Measurements from ENCODE around the gene MAPT.
"Not testable (repeated sequence)": the region's sequence is repeated elsewhere in the genome, so short reads cannot be mapped to it uniquely, and the experiment has no call there.

MAPT gene

DNA sequence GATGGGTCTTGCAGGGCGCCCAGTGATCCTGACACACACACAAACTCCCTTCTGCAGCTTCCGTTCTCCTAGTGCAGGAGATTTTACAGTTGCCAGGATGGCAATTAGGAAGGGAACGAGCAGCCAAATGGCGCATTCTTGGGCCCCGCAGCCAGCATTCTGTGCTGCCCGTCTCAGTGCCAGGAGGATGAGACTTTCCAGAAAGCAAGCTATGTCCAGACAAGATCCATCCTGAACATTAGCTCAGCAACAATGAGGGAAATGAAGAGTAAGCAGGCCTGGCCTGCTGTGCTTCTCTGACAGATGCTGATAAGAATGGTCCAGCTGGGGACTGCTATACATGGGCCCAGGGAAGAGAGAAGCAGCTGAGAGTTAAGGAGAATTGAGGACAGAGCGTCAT is 33.2 kb upstream of the MAPT start:
- no peak for FAIRE-seq
- DNase-seq (ENCODE audit: insufficient read length, low spot score), result no peak

DNA sequence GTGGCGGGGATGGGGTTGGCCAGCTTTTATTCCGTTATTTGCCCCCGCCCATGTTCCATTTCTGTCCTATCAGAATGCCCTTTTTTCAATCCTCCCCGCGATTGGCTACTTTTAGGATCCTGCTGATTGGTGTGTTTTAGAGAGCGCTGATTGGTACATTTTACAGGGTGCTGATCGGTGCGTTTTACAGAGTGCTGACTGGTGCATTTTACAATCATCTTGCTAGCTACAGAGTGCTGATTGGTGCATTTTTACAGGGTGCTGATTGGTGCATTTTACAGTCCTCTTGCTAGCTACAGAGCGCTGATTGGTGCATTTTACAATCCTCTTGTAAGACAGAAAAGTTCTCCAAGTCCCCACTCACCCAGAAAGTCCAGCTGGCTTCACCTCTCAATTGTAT is 32.2 kb upstream of the MAPT start:
- not testable (repeated sequence) for DNase-seq (ENCODE audit: insufficient read length, low spot score); FAIRE-seq

DNA sequence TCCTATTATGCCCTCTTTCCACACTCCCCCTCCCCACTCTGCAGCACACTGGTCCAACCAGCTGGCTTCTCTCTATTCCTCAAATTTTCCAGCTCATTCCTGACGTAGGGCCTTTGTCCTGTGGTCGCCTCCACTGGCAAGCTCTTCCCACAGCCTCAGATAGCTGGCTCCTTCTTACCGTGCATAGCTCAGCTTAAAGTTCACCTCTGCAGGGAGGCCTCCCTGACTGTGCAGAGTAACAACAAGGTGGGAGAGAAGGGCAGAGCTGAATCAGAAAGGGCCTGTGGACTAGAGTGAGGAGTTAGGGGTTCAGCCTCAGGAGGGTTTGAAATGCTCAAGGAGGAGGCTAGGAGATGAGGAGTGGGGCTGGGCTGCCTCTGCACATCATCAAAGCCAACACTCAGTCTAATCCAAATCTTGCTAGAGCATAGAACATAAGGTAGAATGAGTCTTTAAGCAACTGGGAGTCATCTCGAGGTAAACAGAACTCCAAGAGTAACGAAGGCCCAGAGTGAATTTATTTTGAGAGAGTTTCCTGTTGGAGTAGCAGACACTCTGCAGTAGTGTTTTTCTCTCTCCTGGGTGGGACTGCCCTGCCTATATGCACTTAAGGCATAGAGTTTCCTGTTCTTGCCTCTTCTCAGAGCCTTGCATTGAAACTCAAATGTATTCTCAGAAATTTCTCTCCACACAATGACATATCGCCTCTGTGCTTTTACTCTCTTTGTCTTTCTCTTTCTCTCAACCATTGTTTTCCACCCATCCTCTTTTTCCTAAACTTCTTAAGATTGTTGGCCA is 30.3 kb upstream of the MAPT start:
- no peak for FAIRE-seq
- no peak for DNase-seq (ENCODE audit: insufficient read length, low spot score)

DNA sequence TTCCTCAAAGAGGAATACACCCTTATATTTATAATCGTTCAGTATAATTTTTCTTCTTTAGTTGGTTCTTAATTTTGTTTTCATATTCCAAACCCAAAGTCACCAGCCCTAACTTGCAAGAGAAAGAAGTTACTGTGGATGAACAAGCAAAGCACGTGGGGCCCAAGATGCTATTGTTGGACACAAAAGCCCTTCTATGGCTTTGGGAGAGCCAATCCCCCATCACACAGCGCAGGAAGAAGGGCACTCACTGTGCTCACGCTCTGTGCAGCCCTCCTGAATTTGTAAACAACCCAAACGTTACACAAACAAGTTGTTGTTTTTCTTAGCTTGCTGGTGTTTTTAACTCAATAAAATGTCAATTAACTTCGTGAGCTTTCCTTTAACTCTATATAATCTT is 27.2 kb upstream of the MAPT start:
- DNase-seq (ENCODE audit: insufficient read length, low spot score) (no peak), FAIRE-seq (no peak)

DNA sequence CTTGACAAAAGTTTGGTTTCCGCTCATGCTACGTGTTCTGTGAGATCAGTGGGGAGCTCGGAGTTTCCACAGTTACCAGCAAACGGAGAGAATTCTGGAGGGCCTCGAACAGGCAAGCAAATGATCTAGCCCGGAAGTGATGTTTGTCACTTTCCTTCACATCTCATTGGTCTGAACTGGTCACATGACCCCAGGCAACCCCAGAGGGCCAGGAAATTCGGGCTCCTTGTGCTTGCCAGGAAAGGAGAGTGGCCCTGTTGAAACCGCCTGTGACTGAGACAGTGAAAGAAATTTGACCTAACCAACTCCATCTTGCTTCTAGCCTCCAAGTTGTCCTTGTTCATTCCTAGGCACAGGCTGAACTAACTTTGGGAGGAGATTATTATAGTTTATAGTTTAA is 26.7 kb upstream of the MAPT start:
- DNase-seq (ENCODE audit: insufficient read length, low spot score), result no peak
- FAIRE-seq, result no peak

DNA sequence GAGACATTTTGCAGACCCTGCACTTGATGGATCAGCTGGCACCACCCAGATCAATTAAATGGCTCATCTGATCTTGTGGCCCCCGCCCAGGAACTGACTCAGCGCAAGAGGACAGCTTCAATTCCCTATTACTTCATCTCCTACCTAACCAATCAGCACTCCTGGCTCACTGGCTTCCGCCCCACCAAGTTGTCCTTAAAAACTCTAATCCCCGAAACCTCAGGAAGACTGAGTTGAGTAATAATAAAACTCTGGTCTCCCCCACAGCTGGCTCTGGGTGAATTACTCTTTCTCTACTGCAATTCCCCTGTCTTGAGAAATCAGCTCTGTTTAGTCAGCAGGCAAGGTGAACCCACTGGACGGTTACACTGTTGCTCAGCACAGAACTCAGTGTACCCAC is 26.1 kb upstream of the MAPT start:
- no peak for DNase-seq (ENCODE audit: insufficient read length, low spot score)
- FAIRE-seq, result no peak

DNA sequence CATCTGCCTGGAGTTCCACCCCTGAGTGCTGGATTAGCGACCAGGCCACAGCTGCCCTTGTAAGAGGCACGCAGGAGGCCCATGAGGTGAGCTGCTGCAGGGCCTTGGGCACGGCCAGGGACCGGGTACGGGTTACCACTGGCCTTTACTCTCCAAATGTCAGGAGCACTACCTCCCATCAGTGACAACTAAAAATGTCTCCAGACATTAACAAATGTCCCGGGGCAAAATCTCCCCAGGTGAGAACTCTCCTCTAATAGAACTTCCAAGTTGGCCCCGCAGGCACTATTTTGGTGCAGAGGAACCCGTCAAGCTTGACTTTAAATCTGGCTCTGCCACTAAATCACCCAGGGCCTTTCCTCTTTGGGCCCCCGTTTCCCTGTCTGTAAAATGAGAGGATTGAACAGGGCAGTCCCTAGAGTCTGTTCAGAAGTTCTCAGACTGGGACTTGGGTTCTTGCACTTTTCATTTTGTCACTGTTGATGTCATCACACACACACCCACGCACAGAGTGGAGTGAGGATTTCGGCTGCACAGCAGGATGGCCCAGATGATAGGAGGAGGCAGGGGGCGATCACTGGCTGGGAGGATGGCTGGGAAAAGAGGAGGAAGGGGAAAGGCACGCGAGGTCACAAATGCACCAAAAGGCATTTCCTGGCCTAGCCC is 24.5 kb upstream of the MAPT start:
- DNase-seq (ENCODE audit: insufficient read length, low spot score) (no peak), FAIRE-seq (no peak)

DNA sequence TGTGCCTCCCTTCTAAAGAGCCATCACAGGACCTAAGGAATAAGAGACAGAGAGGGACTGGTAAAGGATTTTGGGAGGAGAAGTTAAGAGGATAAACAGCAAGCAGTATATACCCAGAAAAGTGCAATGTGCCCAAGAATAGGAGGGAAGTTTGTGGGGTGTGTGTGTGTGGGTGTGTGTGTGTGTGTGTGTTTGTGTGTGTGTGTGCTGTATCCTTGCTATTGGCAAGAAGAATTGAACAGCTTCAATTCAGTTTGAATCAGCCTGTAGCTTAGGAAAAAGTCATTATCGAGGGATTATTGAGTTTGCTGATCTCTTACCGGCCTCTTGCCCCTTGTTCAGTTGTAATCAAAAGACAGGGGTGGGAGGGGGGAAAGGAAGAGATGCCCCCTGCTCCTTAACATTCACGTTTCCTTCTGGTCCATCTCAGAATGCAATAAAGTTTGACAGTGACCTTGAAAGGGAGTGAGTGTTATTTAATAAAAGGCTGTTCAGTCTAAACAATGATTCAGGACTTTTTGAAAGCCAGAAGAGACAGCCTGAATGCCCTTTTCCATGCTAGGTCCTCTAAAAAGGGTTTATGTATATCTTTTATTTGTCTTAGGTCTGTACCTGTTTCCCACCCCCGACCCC is 23.9 kb upstream of the MAPT start:
- no peak for DNase-seq (ENCODE audit: insufficient read length, low spot score)
- no peak for FAIRE-seq

DNA sequence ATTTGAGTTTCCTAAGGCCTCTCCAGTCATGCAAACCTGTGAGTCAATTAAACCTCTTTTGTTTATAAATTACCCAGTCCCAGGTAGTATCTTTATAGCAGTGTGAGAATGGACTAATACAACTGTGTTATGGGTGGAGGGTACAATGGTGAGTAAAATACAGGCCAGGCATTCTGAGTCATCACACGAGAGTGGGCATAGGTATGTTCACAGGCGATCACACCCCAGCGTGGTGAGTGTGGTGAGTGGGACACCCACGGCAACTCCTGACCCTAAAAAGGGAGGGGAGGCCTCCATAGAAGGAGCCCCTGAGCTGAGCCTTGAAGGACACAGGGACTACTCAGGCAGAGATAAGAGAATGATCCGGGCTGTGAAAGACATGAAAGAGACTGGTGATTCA is 22.6 kb upstream of the MAPT start:
- peak; percentile 16 for FAIRE-seq
- DNase-seq (ENCODE audit: insufficient read length, low spot score), result no peak

DNA sequence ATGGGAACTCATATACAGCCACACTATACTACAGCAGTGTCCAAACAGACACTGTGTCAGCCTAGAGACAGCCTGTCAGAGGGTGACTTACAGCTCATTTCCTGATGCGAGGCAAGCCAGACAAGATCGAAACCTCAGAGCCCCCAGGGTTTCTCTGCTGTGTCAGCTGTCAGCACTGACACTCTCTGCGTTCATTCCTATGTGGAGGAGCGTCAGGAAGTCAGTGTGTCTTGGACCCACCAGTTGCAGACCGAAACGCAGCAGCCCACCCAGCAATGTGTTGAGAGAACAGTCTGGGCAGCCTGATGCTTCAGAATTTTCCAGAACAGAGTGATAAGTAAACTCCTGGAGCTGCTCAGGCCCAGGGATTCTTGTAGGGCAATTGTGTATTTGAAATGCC is 20.6 kb upstream of the MAPT start:
- DNase-seq (ENCODE audit: insufficient read length, low spot score) (peak; percentile 48), FAIRE-seq (peak; percentile 68)

DNA sequence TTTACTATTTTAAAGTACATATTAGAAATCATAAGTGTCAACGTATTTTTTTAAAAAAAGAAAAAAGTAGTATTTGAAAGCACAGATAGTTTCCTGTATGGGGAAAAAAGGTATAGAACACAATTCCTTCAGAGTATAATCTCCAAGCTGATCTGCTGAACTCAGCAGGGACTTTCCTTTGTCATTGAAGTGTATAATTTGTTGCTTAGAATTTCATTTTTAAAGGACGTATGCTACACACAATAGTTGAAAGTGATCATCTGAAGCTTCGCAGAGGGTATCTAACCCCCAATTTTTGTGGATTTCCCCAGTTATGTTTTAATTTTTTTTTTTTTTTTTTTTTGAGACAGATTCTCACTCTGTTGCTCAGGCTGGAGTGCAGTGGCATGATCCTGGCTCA is 20.2 kb upstream of the MAPT start:
- DNase-seq (ENCODE audit: insufficient read length, low spot score), result no peak
- FAIRE-seq, result no peak

DNA sequence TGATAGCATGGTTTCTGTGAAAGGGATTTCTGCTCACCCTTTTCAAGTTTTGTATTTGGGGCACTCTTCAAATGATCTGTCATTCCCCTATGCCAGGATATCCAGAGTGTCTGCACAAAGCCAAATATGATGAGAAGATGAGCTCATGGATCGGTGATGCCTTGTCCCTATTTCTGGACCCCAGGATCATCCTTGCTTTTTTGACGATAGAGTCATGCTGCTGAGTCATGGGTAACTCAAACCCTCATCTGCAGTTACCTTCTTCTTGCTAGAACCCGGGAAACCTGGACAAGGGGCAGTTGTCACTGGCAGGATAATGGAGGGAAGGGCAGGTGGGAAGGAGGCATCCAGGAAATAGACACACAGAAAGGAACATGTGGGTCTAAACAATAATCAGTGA is 17.8 kb upstream of the MAPT start:
- FAIRE-seq (peak; percentile 48), DNase-seq (ENCODE audit: insufficient read length, low spot score) (no peak)

DNA sequence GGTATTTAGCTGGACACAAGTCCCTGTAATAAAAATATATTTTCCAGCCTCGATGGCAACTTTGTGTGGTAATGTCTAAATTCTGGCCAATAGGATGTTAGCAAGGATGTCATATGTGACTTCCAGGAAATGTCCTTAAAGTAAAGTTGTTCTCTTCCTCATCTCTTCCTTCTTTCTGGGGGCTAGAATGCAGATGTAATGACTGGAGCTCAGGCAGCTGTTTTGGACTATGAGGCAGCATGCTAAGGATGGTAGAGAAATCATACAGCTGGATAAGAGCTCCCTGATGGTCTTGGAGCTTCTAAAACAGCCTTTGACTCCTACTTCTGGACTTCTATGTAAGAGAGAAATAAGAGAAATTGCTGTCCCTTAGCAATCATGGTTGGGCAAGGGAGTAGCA is 16.9 kb upstream of the MAPT start:
- no peak for DNase-seq (ENCODE audit: insufficient read length, low spot score)
- FAIRE-seq, result no peak

DNA sequence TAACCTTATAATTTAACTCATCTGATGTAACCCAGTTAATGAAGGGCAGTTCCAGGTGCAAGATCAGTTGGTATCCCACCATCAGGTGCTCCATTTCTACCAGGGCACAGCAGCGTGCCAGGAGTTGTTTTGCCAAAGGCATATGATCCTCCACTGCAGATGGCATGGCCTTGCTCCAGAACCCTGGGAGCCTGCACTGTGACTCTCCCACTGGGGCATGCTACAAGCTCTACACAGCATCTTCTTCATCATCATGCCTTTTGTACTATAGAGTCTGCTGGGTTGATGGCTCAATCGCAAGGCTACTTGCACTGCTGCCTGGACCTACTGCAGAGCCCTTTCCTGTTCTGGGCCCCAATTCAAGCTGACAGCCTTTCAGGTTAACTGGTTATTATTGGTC is 11.3 kb upstream of the MAPT start:
- no peak for FAIRE-seq
- DNase-seq (ENCODE audit: insufficient read length, low spot score), result no peak

DNA sequence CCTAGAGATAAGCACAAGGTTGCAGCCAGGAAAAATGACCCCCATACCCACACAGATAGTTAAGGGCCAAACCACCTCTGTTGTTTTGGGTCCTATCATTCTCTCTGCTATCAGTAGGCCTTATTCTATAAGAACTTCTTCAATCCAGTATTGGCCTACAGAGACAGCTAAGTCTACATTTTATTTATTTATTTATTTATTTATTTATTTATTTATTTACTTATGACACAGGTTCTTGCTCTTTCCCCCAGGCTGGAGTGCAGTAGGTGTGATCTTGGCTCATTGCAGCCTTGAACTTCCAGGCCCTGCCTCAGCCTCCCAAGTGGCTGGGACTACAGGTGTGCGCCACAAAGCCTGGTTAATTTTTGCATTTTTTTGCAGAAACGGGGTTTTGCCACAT is 7.5 kb upstream of the MAPT start:
- no peak for DNase-seq (ENCODE audit: insufficient read length, low spot score)
- FAIRE-seq, result no peak

DNA sequence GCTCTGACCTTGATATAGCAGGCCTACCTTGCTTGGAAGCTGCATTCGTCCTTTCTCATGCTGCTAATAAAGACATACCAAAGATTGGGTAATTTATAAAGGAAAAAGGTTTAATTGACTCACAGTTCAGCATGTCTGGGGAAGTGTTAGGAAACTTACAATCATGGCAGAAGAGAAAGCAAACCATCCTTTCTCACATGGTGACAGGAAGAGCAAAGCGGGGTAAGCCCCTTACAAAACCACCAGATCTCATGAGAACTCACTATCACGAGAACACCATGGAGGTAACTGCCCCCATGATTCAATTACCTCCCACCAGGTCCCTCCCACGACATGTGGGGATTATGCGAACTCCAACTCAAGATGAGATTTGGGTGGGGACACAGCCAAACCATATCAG is 6.0 kb upstream of the MAPT start:
- no peak for FAIRE-seq
- DNase-seq (ENCODE audit: insufficient read length, low spot score), result no peak

DNA sequence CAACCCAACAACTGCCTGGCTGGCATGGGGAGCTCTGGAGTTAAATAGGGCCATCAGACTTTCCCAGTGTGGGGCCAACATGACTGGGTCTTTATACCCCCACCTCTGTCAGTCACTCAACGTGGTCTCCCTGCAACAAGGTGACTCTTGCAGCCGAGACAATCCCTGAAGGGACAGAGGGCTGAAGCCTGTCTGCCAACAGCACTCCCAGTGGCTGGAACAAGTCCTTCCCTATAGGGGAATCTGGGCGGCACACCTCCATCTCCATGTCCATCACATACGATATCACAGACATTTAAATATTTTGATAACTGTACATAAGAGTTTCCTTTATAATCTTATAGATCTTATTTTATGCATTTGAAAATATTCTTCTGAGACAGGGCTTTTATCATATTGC is 4.8 kb upstream of the MAPT start:
- no peak for FAIRE-seq
- no peak for DNase-seq (ENCODE audit: insufficient read length, low spot score)

DNA sequence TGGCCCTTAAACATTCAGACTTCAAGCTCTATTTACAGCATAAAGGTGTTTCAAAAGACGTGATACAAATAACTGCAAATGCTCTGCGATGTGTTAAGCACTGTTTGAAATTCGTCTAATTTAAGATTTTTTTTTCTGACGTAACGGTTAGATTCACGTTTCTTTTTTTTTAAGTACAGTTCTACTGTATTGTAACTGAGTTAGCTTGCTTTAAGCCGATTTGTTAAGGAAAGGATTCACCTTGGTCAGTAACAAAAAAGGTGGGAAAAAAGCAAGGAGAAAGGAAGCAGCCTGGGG is 681 bp upstream of the MAPT start:
- FAIRE-seq, result no peak
- no peak for DNase-seq (ENCODE audit: insufficient read length, low spot score)

DNA sequence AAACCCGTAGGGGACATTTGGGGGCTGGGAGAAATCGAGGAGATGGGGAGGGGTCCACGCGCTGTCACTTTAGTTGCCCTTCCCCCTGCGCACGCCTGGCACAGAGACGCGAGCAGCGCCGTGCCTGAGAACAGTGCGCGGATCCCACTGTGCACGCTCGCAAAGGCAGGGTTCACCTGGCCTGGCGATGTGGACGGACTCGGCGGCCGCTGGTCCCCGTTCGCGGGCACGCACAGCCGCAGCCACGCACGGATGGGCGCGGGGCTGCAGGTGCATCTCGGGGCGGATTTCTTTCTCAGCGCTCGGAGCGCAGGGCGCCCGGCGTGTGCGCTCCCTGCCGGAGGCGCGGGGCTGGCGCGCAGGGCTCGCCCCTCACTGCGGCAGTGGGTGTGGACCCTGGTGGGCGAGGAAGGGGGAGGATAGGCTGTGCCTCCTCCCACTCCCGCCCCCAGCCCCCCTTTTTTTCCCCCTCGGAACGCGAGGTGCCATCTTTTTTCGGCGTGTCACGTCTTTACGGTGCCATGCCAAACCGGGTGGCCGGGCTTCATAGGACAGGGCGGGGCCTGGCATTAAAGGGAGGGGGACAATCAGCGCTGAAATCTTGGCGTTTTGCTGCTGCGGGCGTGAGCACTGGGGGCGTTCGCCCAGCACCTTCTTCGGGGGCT is 1.1 kb downstream of the MAPT start:
- no peak for DNase-seq (ENCODE audit: insufficient read length, low spot score)
- peak; percentile 82 for FAIRE-seq

DNA sequence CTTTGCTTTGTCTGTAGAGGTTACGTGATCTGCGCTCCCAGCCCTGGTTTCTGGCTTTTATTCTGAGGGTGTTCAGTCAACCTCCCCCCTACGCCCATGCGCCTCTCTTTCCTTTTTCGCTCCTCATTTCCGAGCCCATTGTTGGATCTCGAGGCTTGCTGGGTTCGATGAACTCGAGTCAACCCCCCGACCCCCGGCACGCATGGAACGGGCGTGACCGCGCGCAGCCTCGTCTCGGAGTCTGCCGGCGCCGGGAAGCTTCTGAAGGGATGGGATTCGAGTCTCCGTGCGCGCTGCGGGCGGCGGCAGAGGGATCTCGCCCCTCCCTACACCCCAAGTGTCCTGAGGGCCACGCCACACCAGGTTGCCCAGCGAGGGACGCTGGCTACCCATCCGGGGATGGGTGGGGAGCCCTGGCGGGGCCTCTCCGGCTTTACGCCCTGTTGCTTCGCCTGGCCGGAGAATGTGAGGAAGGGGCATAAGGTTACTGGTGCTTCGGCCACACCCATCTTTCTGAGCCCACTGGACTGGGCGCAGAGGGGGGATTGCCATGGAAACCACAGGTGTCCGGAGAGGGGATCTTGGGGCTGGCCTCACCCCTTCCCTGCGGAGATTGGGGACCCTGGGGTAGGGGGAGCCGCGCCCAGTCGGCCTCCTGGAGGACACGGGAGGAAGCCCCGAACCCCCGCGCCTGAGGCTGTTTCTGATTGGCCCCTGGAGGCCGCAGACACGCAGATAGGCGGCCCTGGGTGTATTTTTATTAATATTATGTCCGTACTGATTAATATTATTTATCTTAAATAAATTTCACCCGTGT is 1.8 kb downstream of the MAPT start:
- DNase-seq (ENCODE audit: insufficient read length, low spot score) (no peak), FAIRE-seq (no peak)
